HepG2 (cell line): ENCODE measurements around the gene RNPS1. TPM values are rescaled to one million over a fixed set of nuclear protein-coding genes. Genes with fewer than 3 reads are reported as not detected.

Source experiments
- ATAC-seq: fragments of 200-7000 bp; cut with Tn5 transposase; 3 replicates; pipeline ENCODE4 v1.9.1; 2020; ENCODE audit warnings: mild to moderate bottlenecking, moderate library complexity
- BruUV-seq: library from RNA; stranded (reverse); fragments of 400-500 nt; replicated peaks from 2 replicates; lab custom pipeline; 2021; lab: Mats Ljungman, UMichigan
- CTCF ChIA-PET: fragments of 300-600 bp; formaldehyde crosslinking; extraction: SDS; loops from one replicate; lab custom pipeline; 2021; ENCODE audit warnings: low total read pairs, inconsistent platforms, low intra/inter-chr PET ratio; lab: Yijun Ruan, JAX
- POLR2A ChIA-PET: fragments of 350-600 bp; sonication (Branson Sonifier 250); formaldehyde crosslinking; loops from one replicate; lab custom pipeline; 2020; ENCODE audit warnings: antibody characterized with exemption, inconsistent platforms; lab: Yijun Ruan, JAX
- DNase-seq: peaks from one replicate; pipeline ENCODE4 v3.0.0-alpha.2; 2015; ENCODE audit warnings: low spot score
- FAIRE-seq: peaks from 3 replicates; lab custom pipeline; 2011; peaks lifted over from hg19 to GRCh38; lab: Jason Lieb, UNC
- H2AFZ ChIP-seq: one replicate; pipeline ENCODE4 v1.6.1; 2011; ENCODE audit warnings: low read length, inconsistent platforms
- H3K27ac ChIP-seq: fragments of 300-600 bp; 3 replicates; pipeline ENCODE4 v1.8.0; 2011; ENCODE audit warnings: mixed run types, mild to moderate bottlenecking, mixed read lengths, low read length, inconsistent platforms; ENCODE audit not compliant: insufficient read depth; ENCODE audit errors: extremely low read length
- H3K27me3 ChIP-seq, 2 experiments: fragments of 200-600 bp in 1 of 2; 2 replicates in 1 of 2; 3 replicates in 1 of 2; pipeline versions ENCODE4 v1.6.0 to v1.8.0; 2011; ENCODE audit warnings: low read length in 2 of 2, mild to moderate bottlenecking in 2 of 2, moderate library complexity in 2 of 2, inconsistent platforms in 1 of 2; ENCODE audit not compliant: insufficient read depth in 2 of 2, control insufficient read depth in 1 of 2
- H3K36me3 ChIP-seq, 2 experiments: fragments of 200-600 bp in 1 of 2; replicated peaks in 1 of 2; 2 replicates in 1 of 2; 3 replicates in 1 of 2; pipeline versions ENCODE4 v1.5.1 to v1.8.0; 2011; ENCODE audit warnings: low read length in 2 of 2, inconsistent platforms in 1 of 2; ENCODE audit not compliant: insufficient read depth in 2 of 2, control insufficient read depth in 1 of 2
- H3K4me1 ChIP-seq: 2 replicates; pipeline ENCODE4 v1.5.1; 2012; ENCODE audit warnings: low read length, inconsistent platforms; ENCODE audit not compliant: insufficient read depth
- H3K4me2 ChIP-seq: 2 replicates; pipeline ENCODE4 v1.6.0; 2011; ENCODE audit warnings: low read depth, low read length, inconsistent platforms
- H3K4me3 ChIP-seq, 3 experiments: fragments of 200-600 bp in 1 of 3; sonication (generic), shearing (Covaris generic) in 1 of 3; replicated peaks in 1 of 3; 2 replicates each; pipeline ENCODE4 v1.5.1; 2011 to 2016; ENCODE audit warnings: low read length in 3 of 3, inconsistent platforms in 2 of 3, low read depth in 2 of 3, mild to moderate bottlenecking in 2 of 3, control low read depth in 1 of 3, mixed read lengths in 1 of 3; ENCODE audit not compliant: insufficient read depth in 1 of 3
- H3K79me2 ChIP-seq: one replicate; pipeline ENCODE4 v1.6.1; 2011; ENCODE audit warnings: low read length, inconsistent platforms; ENCODE audit not compliant: insufficient read depth
- H3K9ac ChIP-seq: 2 replicates; pipeline ENCODE4 v1.6.0; 2011; ENCODE audit warnings: mild to moderate bottlenecking, low read depth, low read length, inconsistent platforms; ENCODE audit not compliant: insufficient read depth
- H3K9me3 ChIP-seq: 2 replicates; pipeline ENCODE4 v1.5.1; 2012; ENCODE audit warnings: mild to moderate bottlenecking, low read length
- H4K20me1 ChIP-seq: 2 replicates; pipeline ENCODE4 v1.6.0; 2011; ENCODE audit warnings: inconsistent platforms, mild to moderate bottlenecking, low read length, moderate library complexity; ENCODE audit not compliant: insufficient read depth
- AGO1 ChIP-seq: fragments of 200-400 bp; formaldehyde crosslinking; IDR thresholded peaks from 2 replicates; pipeline ENCODE4 v1.6.1; 2017; ENCODE audit warnings: mild to moderate bottlenecking, low read depth, low read length, moderate library complexity; ENCODE audit not compliant: poor library complexity, severe bottlenecking
- ARNTL ChIP-seq: sonication (generic); formaldehyde crosslinking; IDR thresholded peaks from 2 replicates; pipeline ENCODE4 v1.4.0; 2020; ENCODE audit warnings: mild to moderate bottlenecking, missing genetic modification reagents
- GTF2F1 ChIP-seq: fragments of 150-350 bp; IDR thresholded peaks from 2 replicates; pipeline ENCODE4 v1.6.1; 2014; ENCODE audit warnings: low read length
- HOXA3 ChIP-seq: sonication (generic); formaldehyde crosslinking; IDR thresholded peaks from 2 replicates; pipeline ENCODE4 v1.5.0; 2020; ENCODE audit warnings: missing genetic modification reagents
- KLF13 ChIP-seq: sonication (generic); formaldehyde crosslinking; IDR thresholded peaks from 2 replicates; pipeline ENCODE4 v1.4.0; 2020; ENCODE audit warnings: mild to moderate bottlenecking, missing genetic modification reagents
- NR2F6 ChIP-seq, 2 experiments: IDR thresholded peaks; 2 replicates each; pipeline ENCODE4 v1.6.1; 2016; ENCODE audit warnings: antibody characterized with exemption in 1 of 2, mild to moderate bottlenecking in 1 of 2
- NRL ChIP-seq: sonication (generic); formaldehyde crosslinking; IDR thresholded peaks from 2 replicates; pipeline ENCODE4 v1.5.0; 2020; ENCODE audit warnings: missing genetic modification reagents, mild to moderate bottlenecking, moderate library complexity, borderline replicate concordance
- RAD21 ChIP-seq: fragments of 450-650 bp; formaldehyde crosslinking; IDR thresholded peaks from 2 replicates; pipeline ENCODE4 v1.5.0; 2020; ENCODE audit warnings: mild to moderate bottlenecking
- RBFOX2 ChIP-seq: fragments of 200-400 bp; formaldehyde crosslinking; IDR thresholded peaks from 2 replicates; pipeline ENCODE4 v1.6.1; 2017; ENCODE audit warnings: low read depth, mild to moderate bottlenecking, low read length
- SKIL ChIP-seq: sonication (generic); formaldehyde crosslinking; IDR thresholded peaks from 2 replicates; pipeline ENCODE4 v1.8.0; 2022; ENCODE audit warnings: missing genetic modification reagents, mild to moderate bottlenecking, moderate library complexity, borderline replicate concordance
- SRSF1 ChIP-seq: fragments of 200-400 bp; formaldehyde crosslinking; optimal IDR thresholded peaks from 2 replicates; pipeline ENCODE3; 2017; ENCODE audit warnings: mild to moderate bottlenecking, low read depth, low read length, moderate library complexity
- TARDBP ChIP-seq: sonication (generic); formaldehyde crosslinking; IDR thresholded peaks from 2 replicates; pipeline ENCODE4 v1.8.0; 2022; ENCODE audit warnings: mild to moderate bottlenecking, missing genetic modification reagents
- TERF1 ChIP-seq: sonication (generic); formaldehyde crosslinking; IDR thresholded peaks from 2 replicates; pipeline ENCODE4 v1.8.0; 2022; ENCODE audit warnings: mild to moderate bottlenecking, missing genetic modification reagents, moderate library complexity
- ZEB1 ChIP-seq: IDR thresholded peaks from 2 replicates; pipeline ENCODE4 v1.6.1; 2012; ENCODE audit warnings: mild to moderate bottlenecking, low read depth, inconsistent platforms; ENCODE audit not compliant: insufficient replicate concordance
- ZNF264 ChIP-seq: sonication (generic); formaldehyde crosslinking; IDR thresholded peaks from 2 replicates; pipeline ENCODE4 v1.4.0; 2020; ENCODE audit warnings: missing genetic modification reagents
- ZNF274 ChIP-seq: sonication (generic); formaldehyde crosslinking; IDR thresholded peaks from 2 replicates; pipeline ENCODE4 v1.5.1; 2020; ENCODE audit warnings: mild to moderate bottlenecking, missing genetic modification reagents
- ZSCAN25 ChIP-seq: sonication (generic); formaldehyde crosslinking; IDR thresholded peaks from 2 replicates; pipeline ENCODE4 v1.8.0; 2022; ENCODE audit warnings: mild to moderate bottlenecking, missing genetic modification reagents
- WGBS: methylation state at CpG from one replicate; pipeline ENCODE4 v1.1.6; 2017; ENCODE audit warnings: low lambda C conversion rate; 5-methylcytosine and 5-hydroxymethylcytosine counted together
- in situ Hi-C: cut with HindIII; loops from 2 replicates; pipeline ENCODE4 v1.10.0; 2017; ENCODE audit warnings: low pct_unique_long_range_greater_than_20kb; ENCODE audit not compliant: extremely low pct_ligation_motif_present
- intact Hi-C: fragments of 100-400 bp; cut with micrococcal nuclease; formaldehyde crosslinking; loops from one replicate; pipeline ENCODE4 v1.10.0; 2022; ENCODE audit not compliant: unreplicated experiment
- polyA plus RNA-seq, 8 experiments: library from polyadenylated mRNA; depleted of rRNA in 3 of 8; stranded (reverse) in 7 of 8; unstranded in 1 of 8; fragments of >200 nt; fragmentation: Illumina TruSeq in 4 of 8; extraction: Trizol in 4 of 8; gene quantifications; 2 replicates each; pipeline versions ENCODE4 v1.2.1 to v1.2.3, GENCODE V29; 2011 to 2016; ENCODE audit warnings: low read depth in 4 of 8, missing spikeins in 1 of 8, mixed read lengths in 1 of 8; ENCODE audit not compliant: insufficient read depth in 1 of 8
- total RNA-seq, 5 experiments: library from RNA; depleted of rRNA; stranded (reverse); fragments of >200 nt; fragmentation: Illumina TruSeq; extraction: Trizol; gene quantifications; 2 replicates each; pipeline ENCODE4 v1.2.3, GENCODE V29; 2016; ENCODE audit warnings: low read depth in 1 of 5
- TF ChIP-seq, protein P1 (sequence below): sonication (generic); formaldehyde crosslinking; IDR thresholded peaks from 2 replicates; pipeline ENCODE4 v1.8.0; 2022; ENCODE audit warnings: low read depth, missing genetic modification reagents

Gene RNPS1
- total and polyA plus RNA-seq, 2 of the 13 experiments (the other 11 are each of a cell fraction or from before 2014, with no cell fraction given), result 126 to 133 TPM

- CTCF ChIA-PET, result no interaction called here
- H3K4me3 ChIP-seq, result peak within 1 kb of the TSS in 1 of 3 experiments; percentile 30; a peak in 1 of 6 replicates
- peak within 1 kb of the TSS; percentile 8; the same call in 1 of the 2 replicates for H3K9ac ChIP-seq
- H3K4me1 ChIP-seq, result peaks cover 52% of the 10 kb centered on the region
- peaks cover 28% of the 10 kb centered on the region for H3K79me2 ChIP-seq
- in situ Hi-C loops (no loop called here), intact Hi-C loops (no loop called here)
- ATAC-seq (peak; percentile 32), FAIRE-seq (peak; percentile 63), DNase-seq (peak; percentile 76)
- peaks cover 4 to 20% of the 10 kb centered on the region in 2 experiments; a peak in 4 of 5 replicates for H3K36me3 ChIP-seq
- WGBS, result 75% methylated on average over 3 of the region's 24 CpGs
- H4K20me1 ChIP-seq, result 0 out of 2 replicates have a peak, but pooled peaks cover 3% of the 10 kb centered on the region
- peak within 1 kb of the TSS; percentile 59 for H3K27ac ChIP-seq
- H3K4me2 ChIP-seq, result peak within 1 kb of the TSS; percentile 63
- POLR2A ChIA-PET, result interaction anchor here (1.3 to 1.4 kb wide), 3 partner anchors 16 to 56 kb away, joined by 3 to 6 read pairs (median 5); partner anchors contain the start of genes ECI1 and TRAF7
- H2AFZ ChIP-seq, result no peak within 1 kb of the TSS
- no peaks in the 10 kb centered on the region; a peak in 1 of 5 replicates for H3K27me3 ChIP-seq
- no peaks in the 10 kb centered on the region for H3K9me3 ChIP-seq
- no TSS peak for BruUV-seq
- TF ChIP-seq SRSF1 (peak; percentile 27), RBFOX2 (peak; percentile 45), HOXA3 (CRISPR knock-in tag) (no peak), AGO1 (peak; percentile 91), ZNF274 (CRISPR knock-in tag) (peak; percentile 25; the same call in 1 of the 2 replicates), TERF1 (CRISPR knock-in tag) (peak; percentile 41; the same call in 1 of the 2 replicates), ZEB1 (no peak), SKIL (CRISPR knock-in tag) (peak; percentile 60; the same call in 1 of the 2 replicates), TARDBP (CRISPR knock-in tag) (peak; percentile 35; the same call in 1 of the 2 replicates), GTF2F1 (no peak), RAD21 (CRISPR knock-in tag) (peak; percentile 5; the same call in 1 of the 2 replicates), NR2F6 (IDR thresholded peaks at IDR 0.05) (no peak), NR2F6 (CRISPR knock-in tag; IDR thresholded peaks at IDR 0.05) (peak; percentile 58), ZSCAN25 (CRISPR knock-in tag) (0 out of 2 replicates have a peak, but pooled peaks have one; percentile 29), ZNF264 (CRISPR knock-in tag) (no peak), KLF13 (0 out of 2 replicates have a peak, but pooled peaks have one; percentile 49), NRL (CRISPR knock-in tag) (no peak), ARNTL (CRISPR knock-in tag) (no peak)
- TF ChIP-seq, protein P1, sequence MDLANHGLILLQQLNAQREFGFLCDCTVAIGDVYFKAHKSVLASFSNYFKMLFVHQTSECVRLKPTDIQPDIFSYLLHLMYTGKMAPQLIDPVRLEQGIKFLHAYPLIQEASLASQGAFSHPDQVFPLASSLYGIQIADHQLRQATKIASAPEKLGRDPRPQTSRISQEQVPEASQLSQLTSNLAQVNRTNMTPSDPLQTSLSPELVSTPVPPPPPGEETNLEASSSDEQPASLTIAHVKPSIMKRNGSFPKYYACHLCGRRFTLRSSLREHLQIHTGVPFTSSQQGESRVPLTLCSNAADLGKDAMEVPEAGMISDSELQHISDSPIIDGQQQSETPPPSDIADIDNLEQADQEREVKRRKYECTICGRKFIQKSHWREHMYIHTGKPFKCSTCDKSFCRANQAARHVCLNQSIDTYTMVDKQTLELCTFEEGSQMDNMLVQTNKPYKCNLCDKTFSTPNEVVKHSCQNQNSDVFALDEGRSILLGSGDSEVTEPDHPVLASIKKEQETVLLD (CRISPR knock-in tag), result 0 out of 2 replicates have a peak, but pooled peaks have one; percentile 41
These were observed 57.2 kb downstream of the RNPS1 start, which contains the start of gene BRICD5 for GRCh38 chr16:2210386-2211365. Gene BRICD5, minus strand, starts transcription at chr16:2210863. Its CDS starts 30 bp downstream, at chr16:2210833.
